Measurements from ENCODE around the gene WDFY3. TPM values are rescaled to one million over a fixed set of nuclear protein-coding genes. Genes with fewer than 3 reads are reported as not detected.
A peak's percentile ranks its signal among the peaks of the same experiment; 100 is the strongest.

The WDFY3 gene
- polyA plus RNA-seq, 1 of the 3 experiments (the other 2 are of a cell fraction), result 13.8 TPM

GRCh38 chr4:85000343-85000742 is 33.9 kb upstream of the WDFY3 start:
- ChIA-PET POLR2A (no interaction called here), CTCF (no interaction called here)
- TF ChIP-seq CHD2 (IDR thresholded peaks at IDR 0.05; ENCODE audit: low read length, partially characterized antibody) (no peak), TEAD4 (IDR thresholded peaks at IDR 0.05; ENCODE audit: borderline replicate concordance, insufficient read depth) (no peak), FOXM1 (IDR thresholded peaks at IDR 0.05; ENCODE audit: low read depth) (no peak), RFX5 (IDR thresholded peaks at IDR 0.05; ENCODE audit: low read length) (no peak), RAD21 (IDR thresholded peaks at IDR 0.05; ENCODE audit: low read length) (no peak), RCOR1 (IDR thresholded peaks at IDR 0.05; ENCODE audit: low read length) (no peak), USF1 (IDR thresholded peaks at IDR 0.05; ENCODE audit: borderline replicate concordance, low read depth) (no peak), YY1 (IDR thresholded peaks at IDR 0.05; ENCODE audit: low read depth) (no peak), TCF12 (IDR thresholded peaks at IDR 0.05) (no peak), GABPA (IDR thresholded peaks at IDR 0.05; ENCODE audit: low read depth) (no peak), SMC3 (IDR thresholded peaks at IDR 0.05; ENCODE audit: low read depth, low read length) (no peak)
- Histone ChIP-seq H3K9me3 (no peaks in the 10 kb centered on the region), H3K9me2 (no peaks in the 10 kb centered on the region), H3K36me3 (replicated peaks in 1 of 2; ENCODE audit: control insufficient read depth in 1 of 2, insufficient read depth in 2 of 2, low read length in 1 of 2) (no peaks in the 10 kb centered on the region), H3K27me3 (ENCODE audit: insufficient read depth) (no peaks in the 10 kb centered on the region), H3K4me2 (no peak overlapping the region), H3K4me1 (ENCODE audit: control insufficient read depth in 1 of 2, insufficient read depth in 2 of 2, low read depth in 1 of 2, low read length in 1 of 2) (no peaks in the 10 kb centered on the region), H3K27ac (ENCODE audit: low read depth in 2 of 2, low read length in 1 of 2) (no peak overlapping the region), H2AFZ (ENCODE audit: low read depth) (no peak overlapping the region), H3K9ac (no peak overlapping the region), H3K4me3 (ENCODE audit: low read depth in 2 of 2, low read length in 1 of 2) (no peak overlapping the region), H3F3A (replicated peaks; ENCODE audit: insufficient read depth) (peaks cover 9% of the 10 kb centered on the region), H3K79me2 (ENCODE audit: insufficient read depth) (no peaks in the 10 kb centered on the region), H4K20me1 (ENCODE audit: insufficient read depth) (no peaks in the 10 kb centered on the region)
- DNase-seq, result no peak
- 51% methylated on average over 3 of the region's 3 CpGs for WGBS (ENCODE audit: low lambda C conversion rate)

GRCh38 chr4:84995386-84995785 is 28.9 kb upstream of the WDFY3 start:
- no peaks in the 10 kb centered on the region for H3K36me3 ChIP-seq (replicated peaks in 1 of 2; ENCODE audit: control insufficient read depth in 1 of 2, insufficient read depth in 2 of 2, low read length in 1 of 2)
- H3F3A ChIP-seq (replicated peaks; ENCODE audit: insufficient read depth), result peaks cover 17% of the 10 kb centered on the region
- no peak overlapping the region for H3K4me2 ChIP-seq
- no peaks in the 10 kb centered on the region for H3K9me2 ChIP-seq
- POLR2A ChIA-PET, result no interaction called here
- CTCF ChIA-PET, result interaction anchor here (1.3 kb wide), 1 partner anchor 24 kb away, joined by 4 read pairs; no protein-coding TSS in a partner anchor
- no peaks in the 10 kb centered on the region for H3K4me1 ChIP-seq (ENCODE audit: control insufficient read depth in 1 of 2, insufficient read depth in 2 of 2, low read depth in 1 of 2, low read length in 1 of 2)
- H3K4me3 ChIP-seq (ENCODE audit: low read depth in 2 of 2, low read length in 1 of 2), result no peak overlapping the region
- H3K27me3 ChIP-seq (ENCODE audit: insufficient read depth), result no peaks in the 10 kb centered on the region
- H3K79me2 ChIP-seq (ENCODE audit: insufficient read depth), result no peaks in the 10 kb centered on the region
- no peak for DNase-seq
- WGBS (ENCODE audit: low lambda C conversion rate), result 46% methylated on average over 3 of the region's 3 CpGs
- no peak overlapping the region for H3K9ac ChIP-seq
- peak overlapping the region in 1 of 2 experiments; percentile 60; a peak in 2 of 4 replicates for H3K27ac ChIP-seq (ENCODE audit: low read depth in 2 of 2, low read length in 1 of 2)
- H4K20me1 ChIP-seq (ENCODE audit: insufficient read depth), result no peaks in the 10 kb centered on the region
- TF ChIP-seq JUND (IDR thresholded peaks at IDR 0.05), result peak; percentile 29; the same call in 1 of the 2 replicates
- TF ChIP-seq FOXM1 (IDR thresholded peaks at IDR 0.05; ENCODE audit: low read depth), result no peak
- peak; percentile 29; the same call in 1 of the 2 replicates for TF ChIP-seq FOSL2 (IDR thresholded peaks at IDR 0.05; ENCODE audit: borderline replicate concordance, low read depth)
- TF ChIP-seq TCF12 (IDR thresholded peaks at IDR 0.05), result peak; percentile 15; the same call in 1 of the 2 replicates
- no peak overlapping the region for H2AFZ ChIP-seq (ENCODE audit: low read depth)
- no peaks in the 10 kb centered on the region; the same call in 1 of the 2 replicates for H3K9me3 ChIP-seq

GRCh38 chr4:84994280-84994679 is 27.8 kb upstream of the WDFY3 start:
- POLR2A ChIA-PET, result no interaction called here
- Histone ChIP-seq H4K20me1 (ENCODE audit: insufficient read depth) (no peaks in the 10 kb centered on the region), H3F3A (replicated peaks; ENCODE audit: insufficient read depth) (peaks cover 17% of the 10 kb centered on the region), H3K27ac (ENCODE audit: low read depth in 2 of 2, low read length in 1 of 2) (no peak overlapping the region), H2AFZ (ENCODE audit: low read depth) (no peak overlapping the region), H3K4me2 (no peak overlapping the region), H3K4me3 (ENCODE audit: low read depth in 2 of 2, low read length in 1 of 2) (no peak overlapping the region; a peak in 1 of 4 replicates), H3K79me2 (ENCODE audit: insufficient read depth) (no peaks in the 10 kb centered on the region), H3K27me3 (ENCODE audit: insufficient read depth) (no peaks in the 10 kb centered on the region), H3K36me3 (replicated peaks in 1 of 2; ENCODE audit: control insufficient read depth in 1 of 2, insufficient read depth in 2 of 2, low read length in 1 of 2) (no peaks in the 10 kb centered on the region), H3K4me1 (ENCODE audit: control insufficient read depth in 1 of 2, insufficient read depth in 2 of 2, low read depth in 1 of 2, low read length in 1 of 2) (no peaks in the 10 kb centered on the region), H3K9me2 (no peaks in the 10 kb centered on the region), H3K9me3 (no peaks in the 10 kb centered on the region; the same call in 1 of the 2 replicates), H3K9ac (no peak overlapping the region)
- 49% methylated on average over 3 of the region's 3 CpGs for WGBS (ENCODE audit: low lambda C conversion rate)
- CTCF ChIA-PET, result no interaction called here
- TF ChIP-seq TEAD4 (IDR thresholded peaks at IDR 0.05; ENCODE audit: borderline replicate concordance, insufficient read depth) (no peak), TAF1 (IDR thresholded peaks at IDR 0.05; ENCODE audit: borderline replicate concordance, low read depth, low read length) (no peak), MAX (IDR thresholded peaks at IDR 0.05; ENCODE audit: low read depth) (no peak), FOXJ3 (CRISPR knock-in tag; IDR thresholded peaks at IDR 0.05) (no peak), EP300 (IDR thresholded peaks at IDR 0.05; ENCODE audit: borderline replicate concordance in 1 of 2, low read depth in 1 of 2, low read length in 1 of 2) (no peak), RFX5 (IDR thresholded peaks at IDR 0.05; ENCODE audit: low read length) (no peak), ELF1 (IDR thresholded peaks at IDR 0.05) (no peak), USF2 (IDR thresholded peaks at IDR 0.05; ENCODE audit: borderline replicate concordance, low read depth, low read length) (no peak)
- peak; percentile 2 for DNase-seq

Data from SK-N-SH (cell line).